ENCODE data around the gene ATG4C. TPM values are rescaled to one million over a fixed set of nuclear protein-coding genes. Genes with fewer than 3 reads are reported as not detected.

The ATG4C gene
- total and polyA plus RNA-seq, 2 donors (not counting 3 experiments of a cell fraction or from before 2014, with no cell fraction given) = 2.8 to 11.8 TPM

GRCh38 chr1:62833529-62833928 lies 49.6 kb downstream of the ATG4C start:
- Histone ChIP-seq H3K27ac (ENCODE audit: insufficient read depth, low read depth, low read length) (no peak overlapping the region), H3K4me3 (replicated peaks in 1 of 3; ENCODE audit: insufficient read depth in 1 of 3, low read depth in 1 of 3, low read length in 3 of 3) (no peak overlapping the region), H3K4me2 (ENCODE audit: insufficient read depth, low read length) (no peak overlapping the region), H3K9me1 (replicated peaks; ENCODE audit: control insufficient read depth, extremely low read depth, insufficient read depth, low read length) (no peaks in the 10 kb centered on the region), H4K20me1 (replicated peaks; ENCODE audit: control insufficient read depth, extremely low read depth, insufficient read depth, low read length) (no peaks in the 10 kb centered on the region), H3K79me2 (ENCODE audit: control insufficient read depth, insufficient read depth, low read length) (no peaks in the 10 kb centered on the region), H3K36me3 (ENCODE audit: control insufficient read depth in 2 of 2, extremely low read depth in 1 of 2, insufficient read depth in 2 of 2, low read length in 2 of 2) (no peaks in the 10 kb centered on the region), H2AFZ (ENCODE audit: low read depth, low read length) (no peak overlapping the region), H3K9ac (replicated peaks; ENCODE audit: extremely low read depth, insufficient read depth, low read length) (no peak overlapping the region), H3K4me1 (ENCODE audit: control insufficient read depth, extremely low read depth, insufficient read depth, low read length) (no peaks in the 10 kb centered on the region), H3K9me3 (replicated peaks; ENCODE audit: control insufficient read depth, insufficient read depth, low read length) (no peaks in the 10 kb centered on the region), H3K27me3 (ENCODE audit: control insufficient read depth in 2 of 2, insufficient read depth in 2 of 2, low read length in 2 of 2) (no peaks in the 10 kb centered on the region)
- dilution Hi-C loops (cut with MboI; ENCODE audit: extremely low pct_ligation_motif_present, low sequenced_read_pairs) = no loop called here
- ChIA-PET POLR2A (no interaction called here), CTCF (interaction anchor here (1.0 to 1.7 kb wide), 2 partner anchors 8 to 658 kb away, joined by 3 to 17 read pairs; no protein-coding TSS in a partner anchor)
- FAIRE-seq (no peak), DNase-seq (ENCODE audit: low read depth, low spot score) (no peak)
- TF ChIP-seq MYC (IDR thresholded peaks at IDR 0.05; ENCODE audit: low read depth, low read length) = no peak
- TF ChIP-seq GATA2 (IDR thresholded peaks at IDR 0.05; ENCODE audit: insufficient read depth, insufficient read length, low read depth, low read length) = no peak
- no peak for TF ChIP-seq EZH2 (IDR thresholded peaks at IDR 0.05; ENCODE audit: borderline replicate concordance, low read depth, low read length, severe bottlenecking)
- no peak for TF ChIP-seq JUN (IDR thresholded peaks at IDR 0.05; ENCODE audit: borderline replicate concordance, insufficient read depth, insufficient read length, low read depth)
- TF ChIP-seq POLR2AphosphoS5 (IDR thresholded peaks at IDR 0.05; ENCODE audit: insufficient read depth, low read depth, low read length) = no peak
- no peak for TF ChIP-seq POLR2A (IDR thresholded peaks at IDR 0.05; ENCODE audit: low read depth, low read length)
- TF ChIP-seq MAX (IDR thresholded peaks at IDR 0.05; ENCODE audit: insufficient read depth, insufficient read length) = no peak
- no peak for TF ChIP-seq CTCF (IDR thresholded peaks at IDR 0.05; ENCODE audit: extremely low read depth in 1 of 2, insufficient read depth in 1 of 2, low read depth in 1 of 2, low read length in 2 of 2)
- TF ChIP-seq FOS (IDR thresholded peaks at IDR 0.05; ENCODE audit: borderline replicate concordance, insufficient read depth, low read length) = no peak
- BruUV-seq (replicated peaks) = no TSS peak
- intact Hi-C loops (cut with micrococcal nuclease) = no loop called here
